OCI-LY3 (cell line): ENCODE data around the gene FKBP10.
A peak's percentile ranks its signal among the peaks of the same experiment; 100 is the strongest.

Source experiments
- H2AFZ ChIP-seq: fragments of 200-600, 300-600 bp; shearing (Covaris generic); 2 replicates; pipeline ENCODE4 v1.6.0; 2014; ENCODE audit warnings: antibody characterized with exemption, low read depth, low read length
- H3K27ac ChIP-seq: fragments of 200-600, 300-600 bp; sonication (generic); 2 replicates; pipeline ENCODE4 v1.5.1; 2014; ENCODE audit warnings: mild to moderate bottlenecking, low read length, moderate library complexity, mixed read lengths
- H3K27me3 ChIP-seq: fragments of 200-600, 300-600 bp; sonication (generic); 2 replicates; pipeline ENCODE4 v1.6.1; 2014; ENCODE audit warnings: low read depth, low read length, mixed read lengths
- H3K36me3 ChIP-seq: fragments of 200-600, 300-600 bp; sonication (generic); replicated peaks from 2 replicates; pipeline ENCODE3; 2014; ENCODE audit warnings: low read depth, low read length, mixed read lengths
- H3K4me1 ChIP-seq: fragments of 300-600, 200-600 bp; sonication (generic); 2 replicates; pipeline ENCODE4 v1.6.1; 2014; ENCODE audit warnings: low read length, mixed read lengths
- H3K4me2 ChIP-seq: fragments of 200-600, 300-600 bp; sonication (generic); 2 replicates; pipeline ENCODE4 v1.6.1; 2014; ENCODE audit warnings: low read length, mixed read lengths
- H3K4me3 ChIP-seq: fragments of 300-600, 200-600 bp; sonication (generic); 2 replicates; pipeline ENCODE4 v1.5.1; 2014; ENCODE audit warnings: antibody characterized with exemption, mild to moderate bottlenecking, low read length, moderate library complexity
- H3K79me2 ChIP-seq: fragments of 300-600, 200-600 bp; shearing (Covaris generic); 2 replicates; pipeline ENCODE4 v1.6.1; 2014; ENCODE audit warnings: mild to moderate bottlenecking, low read length, mixed read lengths
- H3K9ac ChIP-seq: fragments of 300-600, 200-600 bp; shearing (Covaris generic); 2 replicates; pipeline ENCODE4 v1.6.0; 2014; ENCODE audit warnings: mild to moderate bottlenecking, low read length, moderate library complexity
- H3K9me3 ChIP-seq: fragments of 200-600, 300-600 bp; shearing (Covaris generic); 2 replicates; pipeline ENCODE4 v1.6.1; 2014; ENCODE audit warnings: low read length, mixed read lengths; ENCODE audit not compliant: insufficient read depth
- H4K20me1 ChIP-seq: fragments of 200-600, 300-600 bp; sonication (generic); 2 replicates; pipeline ENCODE4 v1.6.1; 2016; ENCODE audit warnings: low read length, mixed read lengths; ENCODE audit not compliant: insufficient read depth
- EZH2phosphoT487 ChIP-seq: fragments of 200-600 bp; shearing (Covaris generic); IDR thresholded peaks from 2 replicates; pipeline ENCODE4 v1.6.1; 2018; ENCODE audit warnings: antibody characterized with exemption, mixed run types, low read depth
- TF ChIP-seq, protein P1 (sequence below): fragments of 200-600, 300-600 bp; sonication (generic); IDR thresholded peaks from 2 replicates; pipeline ENCODE4 v1.5.1; 2014; ENCODE audit warnings: antibody characterized with exemption, low read length, low read depth

The FKBP10 gene

DNA sequence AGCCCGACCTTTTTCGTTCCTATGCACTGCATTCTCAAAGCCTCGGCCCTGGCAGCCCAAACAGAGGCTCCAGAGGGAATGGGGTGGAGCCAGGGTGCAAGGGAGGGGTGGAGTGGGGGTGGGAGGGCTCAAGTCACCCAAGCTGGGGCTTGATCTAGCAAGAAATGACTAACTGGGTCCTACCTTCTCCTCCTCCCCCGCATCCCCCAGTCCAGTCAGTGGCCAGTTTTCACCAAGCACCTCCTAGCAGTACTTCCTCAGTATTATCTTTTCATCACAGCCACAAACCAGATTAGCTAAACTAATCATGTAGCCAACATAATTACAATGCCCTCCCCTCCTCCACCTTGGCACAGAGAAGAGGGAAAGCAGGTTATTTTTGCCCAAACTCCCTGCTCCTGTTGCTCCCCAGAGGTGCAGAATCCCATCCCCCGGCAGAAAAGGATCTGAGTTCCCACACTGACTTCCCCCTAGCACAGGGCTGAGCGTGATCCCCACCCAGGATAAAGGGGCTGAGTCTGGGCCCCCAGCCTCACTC lies 28.5 kb upstream of the FKBP10 start:
- H4K20me1 ChIP-seq, result no peaks in the 10 kb centered on the region
- peak overlapping the region; percentile 56; the same call in 1 of the 2 replicates for H3K4me3 ChIP-seq
- no peaks in the 10 kb centered on the region for H3K36me3 ChIP-seq
- no peak overlapping the region; the same call in 1 of the 2 replicates for H3K9ac ChIP-seq
- H3K4me2 ChIP-seq, result peak overlapping the region; percentile 76
- 0 out of 2 replicates have a peak, but pooled peaks cover 2% of the 10 kb centered on the region for H3K27me3 ChIP-seq
- peak overlapping the region; percentile 23; the same call in 1 of the 2 replicates for H2AFZ ChIP-seq
- TF ChIP-seq, protein P1, sequence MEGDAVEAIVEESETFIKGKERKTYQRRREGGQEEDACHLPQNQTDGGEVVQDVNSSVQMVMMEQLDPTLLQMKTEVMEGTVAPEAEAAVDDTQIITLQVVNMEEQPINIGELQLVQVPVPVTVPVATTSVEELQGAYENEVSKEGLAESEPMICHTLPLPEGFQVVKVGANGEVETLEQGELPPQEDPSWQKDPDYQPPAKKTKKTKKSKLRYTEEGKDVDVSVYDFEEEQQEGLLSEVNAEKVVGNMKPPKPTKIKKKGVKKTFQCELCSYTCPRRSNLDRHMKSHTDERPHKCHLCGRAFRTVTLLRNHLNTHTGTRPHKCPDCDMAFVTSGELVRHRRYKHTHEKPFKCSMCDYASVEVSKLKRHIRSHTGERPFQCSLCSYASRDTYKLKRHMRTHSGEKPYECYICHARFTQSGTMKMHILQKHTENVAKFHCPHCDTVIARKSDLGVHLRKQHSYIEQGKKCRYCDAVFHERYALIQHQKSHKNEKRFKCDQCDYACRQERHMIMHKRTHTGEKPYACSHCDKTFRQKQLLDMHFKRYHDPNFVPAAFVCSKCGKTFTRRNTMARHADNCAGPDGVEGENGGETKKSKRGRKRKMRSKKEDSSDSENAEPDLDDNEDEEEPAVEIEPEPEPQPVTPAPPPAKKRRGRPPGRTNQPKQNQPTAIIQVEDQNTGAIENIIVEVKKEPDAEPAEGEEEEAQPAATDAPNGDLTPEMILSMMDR, result no peak
- no peak for TF ChIP-seq EZH2phosphoT487
- peaks cover 22% of the 10 kb centered on the region for H3K4me1 ChIP-seq
- no peaks in the 10 kb centered on the region for H3K79me2 ChIP-seq
- no peaks in the 10 kb centered on the region for H3K9me3 ChIP-seq
- H3K27ac ChIP-seq, result no peak overlapping the region

DNA sequence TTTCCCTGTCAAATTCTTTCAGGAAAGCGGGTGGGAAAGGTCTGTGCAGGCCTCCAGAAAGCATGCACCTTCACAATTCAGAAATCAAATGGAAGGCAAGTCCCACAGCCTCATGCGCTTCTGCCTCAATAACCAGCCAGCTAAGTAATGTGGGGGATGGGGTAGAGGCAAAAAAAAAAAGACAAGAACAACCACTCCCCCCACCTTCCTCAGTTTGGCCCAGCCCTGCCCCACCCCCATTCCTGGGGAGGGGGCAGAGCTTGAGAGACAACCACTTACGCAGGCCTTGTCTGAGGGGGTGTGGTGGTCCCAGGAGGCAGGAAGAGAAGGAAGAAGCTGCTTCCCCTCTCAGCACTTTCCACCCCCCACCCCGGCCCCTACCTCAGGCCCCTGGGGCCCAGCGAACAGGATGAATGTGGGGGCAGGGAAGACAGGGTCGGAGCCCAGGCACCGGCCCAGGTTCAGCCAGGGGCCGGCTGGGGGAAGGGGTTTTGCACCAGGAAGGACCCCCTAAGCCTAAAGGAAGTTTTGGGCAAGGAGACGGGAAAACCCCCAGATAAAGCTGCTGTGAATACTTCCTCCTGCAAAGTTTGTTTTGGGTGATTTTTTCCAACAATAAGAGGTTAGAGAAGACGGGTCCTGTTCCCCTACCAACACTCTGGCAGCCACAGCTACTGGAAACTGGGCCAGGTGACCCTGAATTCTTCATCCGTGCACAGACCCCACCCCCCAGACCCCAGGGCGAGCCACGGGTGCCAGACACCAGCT lies 27.5 kb upstream of the FKBP10 start:
- Histone ChIP-seq H3K9me3 (no peaks in the 10 kb centered on the region), H3K27ac (peak overlapping the region; percentile 44), H3K4me1 (peaks cover 22% of the 10 kb centered on the region), H2AFZ (peak overlapping the region; percentile 95), H3K79me2 (no peaks in the 10 kb centered on the region), H3K4me3 (peak overlapping the region; percentile 56), H3K36me3 (no peaks in the 10 kb centered on the region), H4K20me1 (no peaks in the 10 kb centered on the region), H3K9ac (peak overlapping the region; percentile 61), H3K4me2 (peak overlapping the region; percentile 76), H3K27me3 (0 out of 2 replicates have a peak, but pooled peaks cover 4% of the 10 kb centered on the region)
- TF ChIP-seq, protein P1, result no peak
- TF ChIP-seq EZH2phosphoT487, result no peak

DNA sequence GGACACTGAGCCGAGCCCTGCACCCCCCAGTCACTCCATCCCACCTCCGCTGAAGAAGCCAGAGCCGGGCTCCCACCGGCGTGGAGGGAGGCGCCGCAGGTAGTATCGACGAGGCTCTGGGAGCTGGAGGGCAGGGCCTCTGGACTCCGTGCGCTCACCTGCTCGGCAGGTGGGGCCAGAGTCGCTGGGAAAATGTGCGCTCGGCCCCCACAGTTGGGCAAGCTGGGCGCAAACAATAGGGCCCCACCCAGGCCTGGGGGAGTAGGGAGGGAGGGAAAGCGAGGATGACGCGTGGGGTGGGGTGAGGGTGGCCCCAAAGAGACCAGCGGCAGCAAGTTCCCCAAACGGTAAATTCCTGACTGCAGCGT lies 27.0 kb upstream of the FKBP10 start:
- Histone ChIP-seq H3K4me3 (no peak overlapping the region), H4K20me1 (no peaks in the 10 kb centered on the region), H3K79me2 (no peaks in the 10 kb centered on the region), H3K27me3 (0 out of 2 replicates have a peak, but pooled peaks cover 4% of the 10 kb centered on the region), H3K9me3 (no peaks in the 10 kb centered on the region), H3K4me2 (peak overlapping the region; percentile 76; the same call in 1 of the 2 replicates), H3K9ac (peak overlapping the region; percentile 61; the same call in 1 of the 2 replicates), H2AFZ (no peak overlapping the region), H3K36me3 (no peaks in the 10 kb centered on the region), H3K27ac (peak overlapping the region; percentile 44; the same call in 1 of the 2 replicates), H3K4me1 (peaks cover 22% of the 10 kb centered on the region)
- TF ChIP-seq, protein P1, result no peak
- no peak for TF ChIP-seq EZH2phosphoT487
